Cardiac fibroblast (primary cell): ENCODE results near the gene PFKL.
A peak's percentile ranks its signal among the peaks of the same experiment; 100 is the strongest.

ENCODE experiments used
- DNase-seq, 2 donors: peaks; one replicate each; pipeline versions ENCODE4 v3.0.0 to v3.0.0-alpha.2; 2010; ENCODE audit warnings: low read depth in 2 of 2
- H3K4me3 ChIP-seq, 2 donors: replicated peaks in 1 of 2; 1 replicate in 1 of 2; 2 replicates in 1 of 2; pipeline ENCODE4 v1.5.1; 2011; ENCODE audit warnings: low read depth in 2 of 2, low read length in 2 of 2, mild to moderate bottlenecking in 2 of 2, moderate library complexity in 1 of 2
- CTCF ChIP-seq: IDR thresholded peaks from one replicate; pipeline ENCODE4 v1.5.1; 2011; ENCODE audit warnings: low read depth, mild to moderate bottlenecking, low read length, inconsistent platforms

PFKL gene

DNA sequence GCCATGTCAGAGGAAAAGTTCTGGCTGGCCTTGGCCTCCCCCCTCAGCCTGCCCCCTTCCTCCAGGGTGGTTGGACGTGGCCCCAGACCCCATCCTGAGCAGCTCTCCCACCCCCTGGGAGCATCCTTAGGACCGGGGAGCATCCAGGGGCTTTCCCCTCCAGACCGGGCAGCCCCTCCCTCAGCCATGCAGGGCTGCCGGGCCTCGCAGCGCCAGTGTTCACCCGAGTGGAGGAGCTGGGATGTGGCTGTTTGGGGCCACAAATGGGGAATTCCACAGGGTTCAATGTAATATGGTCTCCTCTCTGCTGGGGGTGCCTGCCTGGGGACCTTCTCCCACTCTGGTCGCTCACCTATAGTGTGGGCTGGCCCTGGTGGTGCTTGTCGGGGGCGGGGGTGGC is 4.2 kb upstream of the PFKL start:
- no peak overlapping the region for H3K4me3 ChIP-seq
- no peak for DNase-seq
- no peak for TF ChIP-seq CTCF

DNA sequence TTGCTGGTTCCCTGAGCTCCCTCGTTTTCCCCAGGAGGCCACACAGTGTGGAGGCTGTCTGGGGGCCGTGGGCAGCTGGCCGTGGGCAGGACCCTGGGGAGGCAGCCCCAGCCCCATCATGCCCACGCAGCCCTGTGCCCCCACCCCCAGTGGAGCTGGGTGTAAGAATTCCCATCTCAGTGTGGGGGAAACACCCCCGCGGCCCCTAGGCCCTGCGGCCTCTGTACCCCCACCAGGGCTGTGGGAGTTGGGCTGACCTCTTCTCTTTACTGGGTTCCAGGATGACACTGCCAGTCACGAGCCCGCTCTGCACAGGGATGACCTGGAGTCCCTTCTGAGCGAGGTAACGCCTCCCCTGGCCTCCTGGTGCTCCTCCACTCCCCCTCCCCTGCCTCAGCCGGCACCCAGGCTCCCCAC is 3.7 kb upstream of the PFKL start:
- no peak for DNase-seq
- no peak for TF ChIP-seq CTCF
- no peak overlapping the region for H3K4me3 ChIP-seq

GRCh38 chr21:44296916-44297315 is 2.9 kb upstream of the PFKL start:
- no peak for DNase-seq
- no peak for TF ChIP-seq CTCF

GRCh38 chr21:44297525-44298290 is 2.1 kb upstream of the PFKL start:
- peak; percentile 88 for DNase-seq
- H3K4me3 ChIP-seq = no peak overlapping the region
- peak; percentile 82 for TF ChIP-seq CTCF

More at GRCh38 chr21:44296916-44297315, 2.9 kb upstream of the PFKL start:
- no peak overlapping the region for H3K4me3 ChIP-seq

DNA sequence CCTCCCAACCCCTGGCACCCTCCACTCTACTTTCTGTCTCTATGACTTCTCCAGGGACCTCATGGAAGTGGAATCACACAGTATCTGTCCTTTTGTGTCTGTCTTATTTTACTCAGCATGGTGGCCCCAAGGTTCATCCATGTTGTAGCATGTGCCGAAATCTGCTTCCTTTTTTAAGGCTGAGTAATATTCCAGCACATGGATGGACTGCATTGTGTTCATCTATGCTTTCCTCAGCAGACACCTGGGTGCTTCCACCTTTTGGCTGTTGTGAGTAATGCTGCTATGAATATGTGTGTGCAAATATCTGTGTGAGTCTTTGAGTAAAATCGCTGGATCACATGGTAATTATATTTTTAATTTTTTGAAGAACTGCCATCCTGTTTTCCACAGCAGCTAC is 1.6 kb upstream of the PFKL start:
- TF ChIP-seq CTCF = peak; percentile 5
- H3K4me3 ChIP-seq = no peak overlapping the region
- DNase-seq = peak in 1 of 2 donors; percentile 22

GRCh38 chr21:44299085-44299457 is 782 bp upstream of the PFKL start:
- H3K4me3 ChIP-seq = peak overlapping the region; percentile 48 to 82
- peak; percentile 25 to 35 for DNase-seq
- no peak for TF ChIP-seq CTCF
